H9 (cell line): Measurements from ENCODE around the gene PRB2. TPM values are rescaled to one million over a fixed set of nuclear protein-coding genes. Genes with fewer than 3 reads are reported as not detected.

Experiments
- DNase-seq: peaks from one replicate; pipeline ENCODE4 v3.0.0-alpha.2; 2017
- H2AFZ ChIP-seq: one replicate; pipeline ENCODE4 v1.6.1; 2013; ENCODE audit warnings: mild to moderate bottlenecking, low read length, control low read depth, moderate library complexity
- H2AK5ac ChIP-seq: 2 replicates; pipeline ENCODE4 v1.6.1; 2013; ENCODE audit warnings: low read length, control low read depth, mixed read lengths; ENCODE audit not compliant: insufficient read length
- H2BK120ac ChIP-seq: one replicate; pipeline ENCODE4 v1.6.1; 2013; ENCODE audit warnings: low read depth, mild to moderate bottlenecking, low read length, control low read depth, inconsistent platforms; ENCODE audit not compliant: poor library complexity, severe bottlenecking
- H2BK12ac ChIP-seq: 2 replicates; pipeline ENCODE4 v1.6.1; 2013; ENCODE audit warnings: low read length, control low read depth, mixed read lengths, low read depth; ENCODE audit not compliant: insufficient read length
- H2BK15ac ChIP-seq: 2 replicates; pipeline ENCODE4 v1.6.1; 2013; ENCODE audit warnings: low read depth, low read length, control low read depth
- H2BK20ac ChIP-seq: one replicate; pipeline ENCODE4 v1.6.1; 2013; ENCODE audit warnings: low read depth, mild to moderate bottlenecking, low read length, control low read depth, inconsistent platforms; ENCODE audit not compliant: poor library complexity, severe bottlenecking
- H2BK5ac ChIP-seq: 2 replicates; pipeline ENCODE4 v1.6.1; 2013; ENCODE audit warnings: low read length, control low read depth, mixed read lengths; ENCODE audit not compliant: insufficient read length
- H3K14ac ChIP-seq: 2 replicates; pipeline ENCODE4 v1.6.1; 2013; ENCODE audit warnings: low read length, control low read depth; ENCODE audit not compliant: insufficient read depth
- H3K18ac ChIP-seq: 2 replicates; pipeline ENCODE4 v1.6.1; 2013; ENCODE audit warnings: low read depth, mild to moderate bottlenecking, mixed read lengths, low read length, control low read depth; ENCODE audit not compliant: insufficient read length
- H3K23ac ChIP-seq: 2 replicates; pipeline ENCODE4 v1.6.1; 2013; ENCODE audit warnings: low read length, control low read depth, mixed read lengths, low read depth; ENCODE audit not compliant: insufficient read length
- H3K23me2 ChIP-seq: 2 replicates; pipeline ENCODE4 v1.6.1; 2013; ENCODE audit warnings: low read depth, mild to moderate bottlenecking, mixed read lengths, low read length, control low read depth; ENCODE audit not compliant: insufficient read length, poor library complexity, severe bottlenecking
- H3K27ac ChIP-seq: 2 replicates; pipeline ENCODE4 v1.5.1; 2013; ENCODE audit warnings: low read length, control low read depth, mixed read lengths, low read depth; ENCODE audit not compliant: insufficient read length
- H3K27me3 ChIP-seq: 2 replicates; pipeline ENCODE4 v1.6.1; 2013; ENCODE audit warnings: low read length, control low read depth, inconsistent platforms; ENCODE audit not compliant: insufficient read depth
- H3K4ac ChIP-seq: 2 replicates; pipeline ENCODE4 v1.6.1; 2013; ENCODE audit warnings: low read depth, mild to moderate bottlenecking, control low read depth, inconsistent platforms, low read length, moderate library complexity
- H3K4me1 ChIP-seq: 2 replicates; pipeline ENCODE4 v1.6.1; 2013; ENCODE audit warnings: low read length, control low read depth, inconsistent platforms; ENCODE audit not compliant: insufficient read depth
- H3K4me2 ChIP-seq: 2 replicates; pipeline ENCODE4 v1.6.1; 2013; ENCODE audit warnings: low read length, control low read depth, mixed read lengths; ENCODE audit not compliant: insufficient read length, insufficient read depth
- H3K56ac ChIP-seq: 2 replicates; pipeline ENCODE4 v1.6.1; 2013; ENCODE audit warnings: low read depth, mild to moderate bottlenecking, mixed read lengths, low read length, control low read depth; ENCODE audit not compliant: insufficient read length
- H3K79me1 ChIP-seq: 2 replicates; pipeline ENCODE4 v1.6.1; 2013; ENCODE audit warnings: low read depth, mild to moderate bottlenecking, moderate library complexity, low read length, control low read depth, inconsistent platforms; ENCODE audit not compliant: insufficient read depth, poor library complexity, severe bottlenecking
- H3K79me2 ChIP-seq: 2 replicates; pipeline ENCODE4 v1.6.1; 2013; ENCODE audit warnings: low read length, control low read depth, inconsistent platforms; ENCODE audit not compliant: insufficient read depth
- H3K9ac ChIP-seq: 2 replicates; pipeline ENCODE4 v1.6.1; 2013; ENCODE audit warnings: low read length, control low read depth, mixed read lengths; ENCODE audit not compliant: insufficient read length; ENCODE audit errors: extremely low read depth
- H3K9me3 ChIP-seq: one replicate; pipeline ENCODE4 v1.6.1; 2013; ENCODE audit warnings: low read depth, low read length, inconsistent platforms; ENCODE audit not compliant: control insufficient read depth
- H3T11ph ChIP-seq: one replicate; pipeline ENCODE4 v1.6.1; 2013; ENCODE audit warnings: mild to moderate bottlenecking, low read length, control low read depth, inconsistent platforms
- H4K20me1 ChIP-seq: one replicate; pipeline ENCODE4 v1.6.1; 2013; ENCODE audit not compliant: control insufficient read depth, insufficient read length, insufficient read depth
- H4K5ac ChIP-seq: 2 replicates; pipeline ENCODE4 v1.6.1; 2013; ENCODE audit warnings: low read depth, mild to moderate bottlenecking, mixed read lengths, low read length, control low read depth; ENCODE audit not compliant: insufficient read length
- H4K8ac ChIP-seq: replicated peaks from 2 replicates; pipeline ENCODE4 v1.6.1; 2013; ENCODE audit warnings: low read length, control low read depth, mixed read lengths, low read depth; ENCODE audit not compliant: insufficient read length
- H4K91ac ChIP-seq: 2 replicates; pipeline ENCODE4 v1.6.1; 2013; ENCODE audit warnings: low read depth, mild to moderate bottlenecking, moderate library complexity, mixed read lengths, low read length, control low read depth; ENCODE audit not compliant: insufficient read length
- H3K27ac Mint-ChIP-seq, 3 experiments: 2 replicates in 2 of 3; 3 replicates in 1 of 3; pipeline ENCODE4 v1.8.0; 2020 to 2021; ENCODE audit warnings: mixed read lengths in 3 of 3, mild to moderate bottlenecking in 1 of 3, moderate library complexity in 1 of 3
- H3K27me3 Mint-ChIP-seq: 2 replicates; pipeline ENCODE4 v1.8.0; 2021; ENCODE audit warnings: low read depth, mild to moderate bottlenecking, moderate library complexity, mixed read lengths
- H3K36me3 Mint-ChIP-seq, 3 experiments: 2 replicates in 2 of 3; 3 replicates in 1 of 3; pipeline ENCODE4 v1.8.0; 2020 to 2021; ENCODE audit warnings: low read depth in 3 of 3, mixed read lengths in 3 of 3; ENCODE audit not compliant: insufficient read depth in 1 of 3
- H3K4me1 Mint-ChIP-seq, 2 experiments: 2 replicates each; pipeline ENCODE4 v1.8.0; 2020; ENCODE audit warnings: mixed read lengths in 2 of 2
- H3K4me3 Mint-ChIP-seq, 2 experiments: 2 replicates in 1 of 2; 3 replicates in 1 of 2; pipeline ENCODE4 v1.8.0; 2020 to 2021; ENCODE audit warnings: mild to moderate bottlenecking in 2 of 2, mixed read lengths in 2 of 2, moderate library complexity in 1 of 2
- H3K9me3 Mint-ChIP-seq, 2 experiments: 2 replicates in 1 of 2; 3 replicates in 1 of 2; pipeline ENCODE4 v1.8.0; 2020; ENCODE audit warnings: mild to moderate bottlenecking in 2 of 2, mixed read lengths in 2 of 2, moderate library complexity in 1 of 2
- CTCF ChIP-seq: fragments of 200-600 bp; sonication (generic); conservative IDR thresholded peaks from 3 replicates; pipeline ENCODE4 v1.8.0; 2021; ENCODE audit warnings: antibody characterized with exemption, mild to moderate bottlenecking
- WGBS: extraction: QIAGEN DNeasy Blood & Tissue Kit; methylation state at CpG from one replicate; pipeline ENCODE4 v1.1.7; 2013; ENCODE audit warnings: missing lambda C conversion rate, low lambda C conversion rate, mixed read lengths; ENCODE audit not compliant: insufficient read length; ENCODE audit errors: extremely low coverage; 5-methylcytosine and 5-hydroxymethylcytosine counted together
- total RNA-seq: library from RNA; stranded (reverse); gene quantifications from 2 replicates; pipeline ENCODE4 v1.2.1, GENCODE V29; 2021

The PRB2 gene
- total RNA-seq, 1 experiment from 2014 or later, result not detected

GRCh38 chr12:11344500-11344899 lies 50.9 kb downstream of the PRB2 start:
- Histone ChIP-seq H2BK120ac (no peak overlapping the region), H2AFZ (no peak overlapping the region), H3K79me1 (no peaks in the 10 kb centered on the region), H3K56ac (no peak overlapping the region), H2AK5ac (no peak overlapping the region), H4K8ac (no peak overlapping the region), H3K23me2 (no peaks in the 10 kb centered on the region), H4K5ac (no peak overlapping the region), H2BK5ac (no peak overlapping the region), H3K27me3 (no peaks in the 10 kb centered on the region), H3K9me3 (no peaks in the 10 kb centered on the region), H4K20me1 (no peaks in the 10 kb centered on the region), H3K14ac (no peak overlapping the region), H3K79me2 (no peaks in the 10 kb centered on the region), H3K27ac (no peak overlapping the region), H3T11ph (no peak overlapping the region), H3K23ac (no peak overlapping the region), H2BK20ac (no peak overlapping the region), H3K9ac (no peak overlapping the region), H3K4me1 (no peaks in the 10 kb centered on the region), H2BK15ac (no peak overlapping the region), H2BK12ac (no peak overlapping the region), H3K4ac (no peak overlapping the region), H3K18ac (no peak overlapping the region), H3K4me2 (no peak overlapping the region), H4K91ac (no peak overlapping the region)
- WGBS, result no CpG with 5 or more reads among the region's 2 CpGs
- no peak for TF ChIP-seq CTCF
- Mint-ChIP-seq H3K4me1 (no peaks in the 10 kb centered on the region), H3K36me3 (no peaks in the 10 kb centered on the region), H3K27me3 (no peaks in the 10 kb centered on the region), H3K9me3 (no peaks in the 10 kb centered on the region), H3K4me3 (no peak overlapping the region), H3K27ac (no peak overlapping the region)
- DNase-seq, result no peak

Other genes with a start within 250 kb of the PRB2 start
- 12.2 and 12.7 TPM in 2 replicates for gene SMIM10L1, start 224.4 kb downstream of the PRB2 start, total RNA-seq
- gene TAS2R42, start 208.6 kb downstream of the PRB2 start, total RNA-seq, result not detected in 2 replicates
- gene PRB3, start 125.9 kb downstream of the PRB2 start, total RNA-seq, result 1.5 and 1.6 TPM in 2 replicates
- gene PRB4, start 85.1 kb downstream of the PRB2 start, total RNA-seq, result not detected in 2 replicates